ENCODE results near the gene GPER1. TPM values are rescaled to one million over a fixed set of nuclear protein-coding genes. Genes with fewer than 3 reads are reported as not detected.
A peak's percentile ranks its signal among the peaks of the same experiment; 100 is the strongest.

GPER1 gene
- total and polyA plus RNA-seq, 8 donors, result 5.1 to 11.6 (median 6.2) TPM

- peak in 1 of 4 donors; percentile 71 for DNase-seq
- no peak for ATAC-seq
- TF ChIP-seq CTCF (IDR thresholded peaks at IDR 0.05), result no peak
- intact Hi-C loops (cut with DNase I), result no loop called here
- Histone ChIP-seq H3K4me3 (no peak overlapping the region), H3K27ac (no peak overlapping the region), H3K27me3 (no peaks in the 10 kb centered on the region), H3K36me3 (no peaks in the 10 kb centered on the region), H3K9me3 (no peaks in the 10 kb centered on the region), H3K4me1 (no peaks in the 10 kb centered on the region)
Measured at GRCh38 chr7:1103009-1103788, 15.3 kb downstream of the GPER1 start.

GRCh38 chr7:1103789-1104515, 16.0 kb downstream of the GPER1 start:
- Histone ChIP-seq H3K4me3 (no peak overlapping the region), H3K27me3 (no peaks in the 10 kb centered on the region), H3K9me3 (no peaks in the 10 kb centered on the region), H3K4me1 (no peaks in the 10 kb centered on the region), H3K27ac (no peak overlapping the region), H3K36me3 (no peaks in the 10 kb centered on the region)
- TF ChIP-seq CTCF (IDR thresholded peaks at IDR 0.05), result no peak
- no peak for ATAC-seq
- intact Hi-C loops (cut with DNase I), result no loop called here
- peak in 1 of 4 donors; percentile 53 for DNase-seq

GRCh38 chr7:1104516-1105179, 16.7 kb downstream of the GPER1 start:
- DNase-seq, result peak in 1 of 4 donors; percentile 31
- no peak for TF ChIP-seq CTCF (IDR thresholded peaks at IDR 0.05)
- no peak overlapping the region for H3K4me3 ChIP-seq
- H3K36me3 ChIP-seq, result no peaks in the 10 kb centered on the region
- H3K9me3 ChIP-seq, result no peaks in the 10 kb centered on the region
- intact Hi-C loops (cut with DNase I), result no loop called here
- no peaks in the 10 kb centered on the region for H3K4me1 ChIP-seq
- no peaks in the 10 kb centered on the region for H3K27me3 ChIP-seq
- no peak overlapping the region for H3K27ac ChIP-seq
- no peak for ATAC-seq

GRCh38 chr7:1105189-1105588, 17.3 kb downstream of the GPER1 start:
- ATAC-seq, result no peak
- intact Hi-C loops (cut with DNase I), result no loop called here
- H3K9me3 ChIP-seq, result no peaks in the 10 kb centered on the region
- DNase-seq, result peak in 1 of 4 donors; percentile 69
- no peak for TF ChIP-seq CTCF (IDR thresholded peaks at IDR 0.05)
- H3K4me3 ChIP-seq, result no peak overlapping the region
- H3K4me1 ChIP-seq, result no peaks in the 10 kb centered on the region
- H3K36me3 ChIP-seq, result no peaks in the 10 kb centered on the region
- no peaks in the 10 kb centered on the region for H3K27me3 ChIP-seq
- H3K27ac ChIP-seq, result no peak overlapping the region

Data from left lung (tissue), 10 donors.